ENCODE data around the gene PRX.

DNA sequence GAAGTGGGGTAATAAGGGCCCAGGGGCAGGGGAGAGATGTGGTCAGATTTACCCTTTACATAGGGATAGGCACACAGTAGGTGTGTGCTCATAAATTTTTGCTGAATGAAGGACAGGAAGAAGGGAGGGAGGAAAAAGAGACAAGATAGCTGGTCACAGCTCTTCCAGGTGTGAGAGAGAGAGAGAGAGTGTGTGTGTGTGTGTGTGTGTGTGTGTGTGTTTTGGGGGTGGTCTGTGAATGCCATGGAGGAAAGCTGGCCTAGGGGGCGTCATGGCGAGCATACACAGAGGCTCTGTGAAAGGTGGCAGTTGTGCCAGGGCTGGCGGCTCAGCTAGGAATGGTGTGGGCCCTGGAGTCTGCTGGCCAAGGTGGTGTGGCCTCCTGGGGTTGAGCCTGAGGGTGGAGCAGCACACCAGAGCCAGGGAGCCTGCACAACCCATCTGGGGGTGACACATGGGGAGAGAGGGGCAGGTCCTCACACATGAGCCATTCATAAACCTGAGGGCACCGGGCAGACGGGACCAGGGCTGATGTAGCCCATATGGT, 6.0 kb upstream of the PRX start:
- TF ChIP-seq POLR2A (IDR thresholded peaks at IDR 0.05) (no peak), CTCF (IDR thresholded peaks at IDR 0.05) (no peak)
